ENCODE measurements around the gene ZBTB20.

ZBTB20 gene

GRCh38 chr3:114640126-114640525 is 507.0 kb downstream of the ZBTB20 start:
- no peak for DNase-seq (ENCODE audit: low spot score)
- TF ChIP-seq CTCF (IDR thresholded peaks at IDR 0.05; ENCODE audit: borderline replicate concordance, control extremely low read depth, extremely low read depth, insufficient read depth, missing control alignments) = no peak
- in situ Hi-C loops (cut with MboI; ENCODE audit: low sequenced_read_pairs, unreplicated experiment) = no loop called here

- DNase-seq (ENCODE audit: low spot score) = no peak
- in situ Hi-C loops (cut with MboI; ENCODE audit: low sequenced_read_pairs, unreplicated experiment) = no loop called here
- TF ChIP-seq CTCF (IDR thresholded peaks at IDR 0.05; ENCODE audit: borderline replicate concordance, control extremely low read depth, extremely low read depth, insufficient read depth, missing control alignments) = no peak
Measured at GRCh38 chr3:114639171-114639570, 507.9 kb downstream of the ZBTB20 start.

GRCh38 chr3:114635878-114636277 is 511.2 kb downstream of the ZBTB20 start:
- DNase-seq (ENCODE audit: low spot score) = no peak
- in situ Hi-C loops (cut with MboI; ENCODE audit: low sequenced_read_pairs, unreplicated experiment) = no loop called here
- no peak for TF ChIP-seq CTCF (IDR thresholded peaks at IDR 0.05; ENCODE audit: borderline replicate concordance, control extremely low read depth, extremely low read depth, insufficient read depth, missing control alignments)

GRCh38 chr3:114634635-114635034 is 512.5 kb downstream of the ZBTB20 start:
- in situ Hi-C loops (cut with MboI; ENCODE audit: low sequenced_read_pairs, unreplicated experiment) = no loop called here
- no peak for TF ChIP-seq CTCF (IDR thresholded peaks at IDR 0.05; ENCODE audit: borderline replicate concordance, control extremely low read depth, extremely low read depth, insufficient read depth, missing control alignments)
- DNase-seq (ENCODE audit: low spot score) = no peak

GRCh38 chr3:114632757-114633424 is 514.2 kb downstream of the ZBTB20 start:
- no peak for TF ChIP-seq CTCF (IDR thresholded peaks at IDR 0.05; ENCODE audit: borderline replicate concordance, control extremely low read depth, extremely low read depth, insufficient read depth, missing control alignments)
- in situ Hi-C loops (cut with MboI; ENCODE audit: low sequenced_read_pairs, unreplicated experiment) = no loop called here
- DNase-seq (ENCODE audit: low spot score) = no peak

GRCh38 chr3:114627770-114628169 is 519.3 kb downstream of the ZBTB20 start:
- DNase-seq (ENCODE audit: low spot score) = no peak
- in situ Hi-C loops (cut with MboI; ENCODE audit: low sequenced_read_pairs, unreplicated experiment) = no loop called here
- no peak for TF ChIP-seq CTCF (IDR thresholded peaks at IDR 0.05; ENCODE audit: borderline replicate concordance, control extremely low read depth, extremely low read depth, insufficient read depth, missing control alignments)

Measured in GM13976 (cell line).